Astrocyte (in vitro differentiated cells and primary cell): Measurements from ENCODE around the gene EFCAB6. TPM values are rescaled to one million over a fixed set of nuclear protein-coding genes. Genes with fewer than 3 reads are reported as not detected.

Experiments
- DNase-seq: peaks from one replicate; pipeline ENCODE4 v3.0.0-alpha.2; 2010; ENCODE audit warnings: low read depth
- FAIRE-seq: peaks from 2 replicates; lab custom pipeline; 2011; peaks lifted over from hg19 to GRCh38; lab: Jason Lieb, UNC
- H2AFZ ChIP-seq: 2 replicates; pipeline ENCODE4 v1.6.0; 2012; ENCODE audit warnings: low read depth, low read length, inconsistent platforms
- H3K27ac ChIP-seq: 2 replicates; pipeline ENCODE4 v1.5.1; 2011; ENCODE audit warnings: low read depth, low read length, inconsistent platforms
- H3K27me3 ChIP-seq: 2 replicates; pipeline ENCODE4 v1.6.0; 2011; ENCODE audit warnings: low read length, inconsistent platforms; ENCODE audit not compliant: insufficient read depth
- H3K36me3 ChIP-seq: 2 replicates; pipeline ENCODE4 v1.5.1; 2011; ENCODE audit warnings: low read length, inconsistent platforms; ENCODE audit not compliant: insufficient read depth
- H3K4me1 ChIP-seq: 2 replicates; pipeline ENCODE4 v1.5.1; 2011; ENCODE audit warnings: low read length, inconsistent platforms; ENCODE audit not compliant: insufficient read depth
- H3K4me2 ChIP-seq: 2 replicates; pipeline ENCODE4 v1.6.0; 2012; ENCODE audit warnings: low read length, inconsistent platforms
- H3K4me3 ChIP-seq: 2 replicates; pipeline ENCODE4 v1.5.1; 2011; ENCODE audit warnings: low read depth, mild to moderate bottlenecking, low read length, inconsistent platforms; ENCODE audit not compliant: insufficient read depth
- H3K79me2 ChIP-seq: 2 replicates; pipeline ENCODE4 v1.6.0; 2012; ENCODE audit warnings: mild to moderate bottlenecking, low read length, inconsistent platforms; ENCODE audit not compliant: insufficient read depth
- H3K9ac ChIP-seq: 2 replicates; pipeline ENCODE4 v1.6.0; 2012; ENCODE audit warnings: mild to moderate bottlenecking, low read length, inconsistent platforms
- H3K9me3 ChIP-seq: 2 replicates; pipeline ENCODE4 v1.5.1; 2012; ENCODE audit warnings: low read depth, mild to moderate bottlenecking, low read length, inconsistent platforms; ENCODE audit not compliant: insufficient read depth
- H4K20me1 ChIP-seq: 2 replicates; pipeline ENCODE4 v1.6.0; 2012; ENCODE audit warnings: low read length, inconsistent platforms; ENCODE audit not compliant: insufficient read depth
- H3K27ac Mint-ChIP-seq: one replicate; pipeline ENCODE4 v1.8.0; 2021; ENCODE audit warnings: mild to moderate bottlenecking, mixed read lengths; ENCODE audit not compliant: unreplicated experiment
- H3K27me3 Mint-ChIP-seq: one replicate; pipeline ENCODE4 v1.8.0; 2021; ENCODE audit warnings: low read depth, mixed read lengths; ENCODE audit not compliant: unreplicated experiment
- H3K36me3 Mint-ChIP-seq: one replicate; pipeline ENCODE4 v1.8.0; 2021; ENCODE audit warnings: low read depth, mixed read lengths; ENCODE audit not compliant: unreplicated experiment
- H3K4me1 Mint-ChIP-seq: one replicate; pipeline ENCODE4 v1.8.0; 2021; ENCODE audit warnings: low read depth, mixed read lengths; ENCODE audit not compliant: unreplicated experiment
- H3K4me3 Mint-ChIP-seq: one replicate; pipeline ENCODE4 v1.8.0; 2021; ENCODE audit warnings: mild to moderate bottlenecking, moderate library complexity, mixed read lengths; ENCODE audit not compliant: unreplicated experiment
- H3K9me3 Mint-ChIP-seq: one replicate; pipeline ENCODE4 v1.8.0; 2021; ENCODE audit warnings: mild to moderate bottlenecking, mixed read lengths; ENCODE audit not compliant: unreplicated experiment
- EZH2 ChIP-seq: IDR thresholded peaks from 2 replicates; pipeline ENCODE4 v1.6.1; 2012; ENCODE audit warnings: mild to moderate bottlenecking, low read length, inconsistent platforms; ENCODE audit not compliant: insufficient read depth
- total RNA-seq: library from RNA; stranded (reverse); gene quantifications from 2 replicates; pipeline ENCODE4 v1.2.1, GENCODE V29; 2021
- TF ChIP-seq, protein P1 (sequence below): IDR thresholded peaks from 2 replicates; pipeline ENCODE4 v1.5.1; 2011; ENCODE audit warnings: low read depth, mild to moderate bottlenecking, inconsistent platforms, low read length, moderate library complexity; ENCODE audit not compliant: insufficient read depth

Gene EFCAB6
- total RNA-seq, 1 donor from 2014 or later = 1.2 TPM

DNA sequence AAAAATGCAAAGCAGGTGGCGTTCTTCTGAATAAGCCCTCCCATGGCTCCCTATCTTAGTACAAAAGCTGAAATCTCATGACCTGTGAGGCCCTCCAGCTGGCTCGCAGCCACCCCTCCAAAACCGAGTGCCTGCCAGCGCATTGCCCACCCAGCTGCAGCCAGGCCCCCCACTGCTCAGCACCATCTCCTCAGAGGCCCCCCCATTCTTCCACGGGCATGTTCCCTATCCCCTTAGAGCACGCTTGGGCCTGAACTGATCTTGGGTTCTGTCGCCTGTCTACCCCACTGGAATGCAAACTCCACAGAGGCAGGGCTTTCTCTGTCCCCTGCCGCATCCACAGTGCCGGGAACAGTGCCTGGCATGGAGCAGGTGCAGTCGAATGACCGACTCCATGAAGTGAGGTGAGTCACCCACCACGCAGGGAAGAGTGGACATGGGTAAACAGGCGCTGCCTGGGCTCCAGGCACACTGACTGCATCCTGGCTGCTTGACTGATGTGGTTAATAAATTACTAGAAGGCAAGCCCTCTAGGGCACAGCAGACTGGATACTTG is 11.3 kb upstream of the EFCAB6 start:
- H3K4me3 Mint-ChIP-seq = no peak overlapping the region
- H3K27ac Mint-ChIP-seq = no peak overlapping the region
- peaks cover 2% of the 10 kb centered on the region for H3K36me3 Mint-ChIP-seq
- Histone ChIP-seq H3K4me3 (no peak overlapping the region), H2AFZ (no peak overlapping the region), H3K27ac (no peak overlapping the region), H3K27me3 (no peaks in the 10 kb centered on the region), H3K9me3 (no peaks in the 10 kb centered on the region), H3K9ac (no peak overlapping the region), H3K36me3 (no peaks in the 10 kb centered on the region), H3K4me1 (peaks cover 17% of the 10 kb centered on the region), H3K4me2 (no peak overlapping the region), H4K20me1 (no peaks in the 10 kb centered on the region), H3K79me2 (no peaks in the 10 kb centered on the region)
- TF ChIP-seq, protein P1, sequence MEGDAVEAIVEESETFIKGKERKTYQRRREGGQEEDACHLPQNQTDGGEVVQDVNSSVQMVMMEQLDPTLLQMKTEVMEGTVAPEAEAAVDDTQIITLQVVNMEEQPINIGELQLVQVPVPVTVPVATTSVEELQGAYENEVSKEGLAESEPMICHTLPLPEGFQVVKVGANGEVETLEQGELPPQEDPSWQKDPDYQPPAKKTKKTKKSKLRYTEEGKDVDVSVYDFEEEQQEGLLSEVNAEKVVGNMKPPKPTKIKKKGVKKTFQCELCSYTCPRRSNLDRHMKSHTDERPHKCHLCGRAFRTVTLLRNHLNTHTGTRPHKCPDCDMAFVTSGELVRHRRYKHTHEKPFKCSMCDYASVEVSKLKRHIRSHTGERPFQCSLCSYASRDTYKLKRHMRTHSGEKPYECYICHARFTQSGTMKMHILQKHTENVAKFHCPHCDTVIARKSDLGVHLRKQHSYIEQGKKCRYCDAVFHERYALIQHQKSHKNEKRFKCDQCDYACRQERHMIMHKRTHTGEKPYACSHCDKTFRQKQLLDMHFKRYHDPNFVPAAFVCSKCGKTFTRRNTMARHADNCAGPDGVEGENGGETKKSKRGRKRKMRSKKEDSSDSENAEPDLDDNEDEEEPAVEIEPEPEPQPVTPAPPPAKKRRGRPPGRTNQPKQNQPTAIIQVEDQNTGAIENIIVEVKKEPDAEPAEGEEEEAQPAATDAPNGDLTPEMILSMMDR = no peak
- no peak for TF ChIP-seq EZH2
- peaks cover 30% of the 10 kb centered on the region for H3K4me1 Mint-ChIP-seq
- FAIRE-seq = no peak
- no peaks in the 10 kb centered on the region for H3K9me3 Mint-ChIP-seq
- peaks cover 2% of the 10 kb centered on the region for H3K27me3 Mint-ChIP-seq
- peak; percentile 4 for DNase-seq

DNA sequence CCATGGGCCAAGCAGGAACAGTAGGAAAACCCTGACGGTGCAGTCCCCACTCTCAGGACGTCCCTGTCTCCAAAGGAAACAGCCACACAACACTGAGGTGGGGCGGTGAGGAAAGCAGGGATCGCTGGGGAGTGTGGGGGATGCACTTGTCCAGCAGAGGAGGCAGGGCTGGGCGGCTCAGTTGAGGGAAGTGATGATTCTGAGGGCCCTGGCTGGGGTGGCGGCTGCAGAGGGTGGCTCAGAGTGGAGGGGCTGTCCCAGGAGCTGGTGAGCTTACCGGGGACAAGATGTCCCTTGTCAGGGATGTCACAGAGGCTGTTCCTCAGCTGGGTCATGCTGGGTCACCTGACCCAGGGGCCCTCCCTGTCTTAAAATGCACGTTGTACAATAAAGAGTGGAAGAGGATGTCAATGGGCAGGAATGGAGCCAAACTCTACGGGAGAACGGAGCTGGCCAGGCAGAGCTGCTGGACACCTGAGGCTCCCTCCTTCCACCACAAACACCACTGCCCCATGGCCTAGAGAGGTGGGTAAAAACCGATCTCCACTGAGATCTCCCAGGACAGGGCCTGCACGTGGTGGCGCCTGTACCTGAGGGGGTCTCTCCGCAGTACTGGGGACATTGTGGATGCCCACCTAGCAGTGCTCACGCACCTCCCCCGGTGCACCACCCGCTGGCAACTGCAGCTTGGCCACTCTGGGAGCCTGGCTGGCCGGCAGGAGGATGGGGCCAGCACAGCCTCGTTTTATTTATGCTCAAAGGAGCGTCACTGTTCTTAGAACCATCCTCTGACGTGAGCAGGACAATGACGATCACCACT is 9.7 kb upstream of the EFCAB6 start:
- Histone ChIP-seq H3K36me3 (no peaks in the 10 kb centered on the region), H3K27ac (no peak overlapping the region), H3K4me2 (no peak overlapping the region), H2AFZ (no peak overlapping the region), H3K27me3 (no peaks in the 10 kb centered on the region), H3K9me3 (no peaks in the 10 kb centered on the region), H4K20me1 (no peaks in the 10 kb centered on the region), H3K4me3 (no peak overlapping the region), H3K4me1 (peaks cover 8% of the 10 kb centered on the region), H3K79me2 (no peaks in the 10 kb centered on the region), H3K9ac (no peak overlapping the region)
- Mint-ChIP-seq H3K4me1 (peaks cover 20% of the 10 kb centered on the region), H3K36me3 (peaks cover 2% of the 10 kb centered on the region), H3K4me3 (no peak overlapping the region), H3K27ac (no peak overlapping the region), H3K27me3 (peaks cover 2% of the 10 kb centered on the region), H3K9me3 (no peaks in the 10 kb centered on the region)
- DNase-seq (no peak), FAIRE-seq (no peak)
- TF ChIP-seq, protein P1 = no peak
- no peak for TF ChIP-seq EZH2
